Peyer's patch (tissue), 4 donors: Measurements from ENCODE around the gene AGPAT1.

Experiments used
- CTCF ChIP-seq, 6 experiments: fragments of 450-650 bp in 4 of 6; fragments of 200-600 bp in 2 of 6; sonication (generic) in 1 of 6; IDR thresholded peaks; one replicate each; pipeline ENCODE4 v1.5.1; 2017 to 2019; ENCODE audit warnings: antibody characterized with exemption in 6 of 6, mild to moderate bottlenecking in 3 of 6, moderate library complexity in 1 of 6
- POLR2A ChIP-seq, 2 donors: fragments of 450-650 bp; IDR thresholded peaks; one replicate each; pipeline ENCODE4 v1.5.1; 2017; ENCODE audit warnings: antibody characterized with exemption in 2 of 2, mild to moderate bottlenecking in 2 of 2, moderate library complexity in 2 of 2

GRCh38 chr6:32182555-32182981, 6.7 kb upstream of the AGPAT1 start:
- TF ChIP-seq CTCF (IDR thresholded peaks at IDR 0.05), result no peak
- TF ChIP-seq POLR2A (IDR thresholded peaks at IDR 0.05), result no peak
